Hematopoietic multipotent progenitor cell treated with erythropoietin and hydrocortisone succinate and interleukin-3 and kit ligand, for 17 days (in vitro differentiated cells): ENCODE results near the gene FA2H.
"Not testable (repeated sequence)": the region's sequence is repeated elsewhere in the genome, so short reads cannot be mapped to it uniquely, and the experiment has no call there.

ENCODE experiments used
- DNase-seq: peaks from one replicate; pipeline ENCODE4 v3.0.0-alpha.2; 2015; ENCODE audit warnings: low spot score

Gene FA2H

GRCh38 chr16:74724820-74725549 is 49.6 kb downstream of the FA2H start:
- no peak for DNase-seq

GRCh38 chr16:74723256-74723655 is 51.4 kb downstream of the FA2H start:
- no peak for DNase-seq

GRCh38 chr16:74722156-74722555 is 52.5 kb downstream of the FA2H start:
- DNase-seq, result not testable (repeated sequence)

GRCh38 chr16:74721716-74722115 is 52.9 kb downstream of the FA2H start:
- DNase-seq, result no peak

GRCh38 chr16:74720579-74720978 is 54.0 kb downstream of the FA2H start:
- no peak for DNase-seq

GRCh38 chr16:74718741-74719610 is 55.6 kb downstream of the FA2H start:
- DNase-seq, result no peak

- DNase-seq, result no peak
Measured at GRCh38 chr16:74718140-74718539, 56.5 kb downstream of the FA2H start.

GRCh38 chr16:74717367-74717766 is 57.3 kb downstream of the FA2H start:
- no peak for DNase-seq

GRCh38 chr16:74716355-74716754 is 58.3 kb downstream of the FA2H start:
- DNase-seq, result no peak

- DNase-seq, result no peak
Measured at GRCh38 chr16:74713876-74714275, 60.7 kb downstream of the FA2H start.

- no peak for DNase-seq
Measured at GRCh38 chr16:74713325-74713724, 61.3 kb downstream of the FA2H start.

- no peak for DNase-seq
Measured at GRCh38 chr16:74711938-74712337, 62.7 kb downstream of the FA2H start.

GRCh38 chr16:74710401-74710800 is 64.2 kb downstream of the FA2H start:
- DNase-seq, result no peak

- peak; percentile 79 for DNase-seq
Measured at GRCh38 chr16:74709441-74709877, 65.2 kb downstream of the FA2H start.

GRCh38 chr16:74700438-74701225 is 74.0 kb downstream of the FA2H start, which contains the start of gene MLKL:
Gene MLKL (minus strand): TSS chr16:74700862. CDS start chr16:74695757, 5,105 bp downstream.
- DNase-seq, result no peak

GRCh38 chr16:74700116-74700437 is 74.5 kb downstream of the FA2H start:
- DNase-seq, result no peak

GRCh38 chr16:74699666-74700065 is 75.0 kb downstream of the FA2H start:
- no peak for DNase-seq

- DNase-seq, result no peak
Measured at GRCh38 chr16:74698222-74698621, 76.4 kb downstream of the FA2H start.

- peak; percentile 81 for DNase-seq
Measured at GRCh38 chr16:74695450-74696422, 78.9 kb downstream of the FA2H start.

- DNase-seq, result no peak
Measured at GRCh38 chr16:74691093-74691855, 83.3 kb downstream of the FA2H start.
